Astrocyte (in vitro differentiated cells and primary cell): ENCODE results near the gene INPP5A. TPM values are rescaled to one million over a fixed set of nuclear protein-coding genes. Genes with fewer than 3 reads are reported as not detected.
A peak's percentile ranks its signal among the peaks of the same experiment; 100 is the strongest.

Experiments
- DNase-seq: peaks from one replicate; pipeline ENCODE4 v3.0.0-alpha.2; 2010; ENCODE audit warnings: low read depth
- FAIRE-seq: peaks from 2 replicates; lab custom pipeline; 2011; peaks lifted over from hg19 to GRCh38; lab: Jason Lieb, UNC
- H2AFZ ChIP-seq: 2 replicates; pipeline ENCODE4 v1.6.0; 2012; ENCODE audit warnings: low read depth, low read length, inconsistent platforms
- H3K27ac ChIP-seq: 2 replicates; pipeline ENCODE4 v1.5.1; 2011; ENCODE audit warnings: low read depth, low read length, inconsistent platforms
- H3K27me3 ChIP-seq: 2 replicates; pipeline ENCODE4 v1.6.0; 2011; ENCODE audit warnings: low read length, inconsistent platforms; ENCODE audit not compliant: insufficient read depth
- H3K36me3 ChIP-seq: 2 replicates; pipeline ENCODE4 v1.5.1; 2011; ENCODE audit warnings: low read length, inconsistent platforms; ENCODE audit not compliant: insufficient read depth
- H3K4me1 ChIP-seq: 2 replicates; pipeline ENCODE4 v1.5.1; 2011; ENCODE audit warnings: low read length, inconsistent platforms; ENCODE audit not compliant: insufficient read depth
- H3K4me2 ChIP-seq: 2 replicates; pipeline ENCODE4 v1.6.0; 2012; ENCODE audit warnings: low read length, inconsistent platforms
- H3K4me3 ChIP-seq: 2 replicates; pipeline ENCODE4 v1.5.1; 2011; ENCODE audit warnings: low read depth, mild to moderate bottlenecking, low read length, inconsistent platforms; ENCODE audit not compliant: insufficient read depth
- H3K79me2 ChIP-seq: 2 replicates; pipeline ENCODE4 v1.6.0; 2012; ENCODE audit warnings: mild to moderate bottlenecking, low read length, inconsistent platforms; ENCODE audit not compliant: insufficient read depth
- H3K9ac ChIP-seq: 2 replicates; pipeline ENCODE4 v1.6.0; 2012; ENCODE audit warnings: mild to moderate bottlenecking, low read length, inconsistent platforms
- H3K9me3 ChIP-seq: 2 replicates; pipeline ENCODE4 v1.5.1; 2012; ENCODE audit warnings: low read depth, mild to moderate bottlenecking, low read length, inconsistent platforms; ENCODE audit not compliant: insufficient read depth
- H4K20me1 ChIP-seq: 2 replicates; pipeline ENCODE4 v1.6.0; 2012; ENCODE audit warnings: low read length, inconsistent platforms; ENCODE audit not compliant: insufficient read depth
- H3K27ac Mint-ChIP-seq: one replicate; pipeline ENCODE4 v1.8.0; 2021; ENCODE audit warnings: mild to moderate bottlenecking, mixed read lengths; ENCODE audit not compliant: unreplicated experiment
- H3K27me3 Mint-ChIP-seq: one replicate; pipeline ENCODE4 v1.8.0; 2021; ENCODE audit warnings: low read depth, mixed read lengths; ENCODE audit not compliant: unreplicated experiment
- H3K36me3 Mint-ChIP-seq: one replicate; pipeline ENCODE4 v1.8.0; 2021; ENCODE audit warnings: low read depth, mixed read lengths; ENCODE audit not compliant: unreplicated experiment
- H3K4me1 Mint-ChIP-seq: one replicate; pipeline ENCODE4 v1.8.0; 2021; ENCODE audit warnings: low read depth, mixed read lengths; ENCODE audit not compliant: unreplicated experiment
- H3K4me3 Mint-ChIP-seq: one replicate; pipeline ENCODE4 v1.8.0; 2021; ENCODE audit warnings: mild to moderate bottlenecking, moderate library complexity, mixed read lengths; ENCODE audit not compliant: unreplicated experiment
- H3K9me3 Mint-ChIP-seq: one replicate; pipeline ENCODE4 v1.8.0; 2021; ENCODE audit warnings: mild to moderate bottlenecking, mixed read lengths; ENCODE audit not compliant: unreplicated experiment
- CTCF ChIP-seq: IDR thresholded peaks from 2 replicates; pipeline ENCODE4 v1.5.1; 2011; ENCODE audit warnings: low read depth, mild to moderate bottlenecking, inconsistent platforms, low read length, moderate library complexity; ENCODE audit not compliant: insufficient read depth
- EZH2 ChIP-seq: IDR thresholded peaks from 2 replicates; pipeline ENCODE4 v1.6.1; 2012; ENCODE audit warnings: mild to moderate bottlenecking, low read length, inconsistent platforms; ENCODE audit not compliant: insufficient read depth
- total RNA-seq: library from RNA; stranded (reverse); gene quantifications from 2 replicates; pipeline ENCODE4 v1.2.1, GENCODE V29; 2021

Gene INPP5A
- total RNA-seq, 1 donor from 2014 or later: 39.1 TPM

- Histone ChIP-seq H4K20me1 (peaks cover 92% of the 10 kb centered on the region), H3K9me3 (no peaks in the 10 kb centered on the region), H3K9ac (peak overlapping the region; percentile 28), H3K4me3 (peak overlapping the region; percentile 13), H3K4me1 (peaks cover 31% of the 10 kb centered on the region), H3K27me3 (no peaks in the 10 kb centered on the region), H3K4me2 (peak overlapping the region; percentile 75), H2AFZ (no peak overlapping the region), H3K79me2 (peaks cover 94% of the 10 kb centered on the region), H3K36me3 (no peaks in the 10 kb centered on the region), H3K27ac (peak overlapping the region; percentile 24)
- DNase-seq (peak; percentile 83), FAIRE-seq (peak; percentile 89)
- Mint-ChIP-seq H3K4me1 (peaks cover 45% of the 10 kb centered on the region), H3K36me3 (peaks cover 8% of the 10 kb centered on the region), H3K4me3 (no peak overlapping the region), H3K27ac (peak overlapping the region; percentile 37), H3K9me3 (no peaks in the 10 kb centered on the region), H3K27me3 (no peaks in the 10 kb centered on the region)
- TF ChIP-seq CTCF: no peak
- TF ChIP-seq EZH2: no peak
These were observed 53.8 kb downstream of the INPP5A start for GRCh38 chr10:132591166-132591971.

GRCh38 chr10:132592790-132593383 is 55.3 kb downstream of the INPP5A start:
- peaks cover 31% of the 10 kb centered on the region for H3K4me1 ChIP-seq
- peak overlapping the region; percentile 38 for H3K4me2 ChIP-seq
- Mint-ChIP-seq H3K9me3 (no peaks in the 10 kb centered on the region), H3K27me3 (no peaks in the 10 kb centered on the region), H3K36me3 (peaks cover 5% of the 10 kb centered on the region), H3K4me1 (peaks cover 46% of the 10 kb centered on the region), H3K4me3 (no peak overlapping the region), H3K27ac (no peak overlapping the region)
- TF ChIP-seq CTCF (no peak), EZH2 (no peak)
- FAIRE-seq (no peak), DNase-seq (no peak)
- peaks cover 96% of the 10 kb centered on the region for H3K79me2 ChIP-seq
- H3K27me3 ChIP-seq: no peaks in the 10 kb centered on the region
- H3K4me3 ChIP-seq: no peak overlapping the region
- no peaks in the 10 kb centered on the region for H3K36me3 ChIP-seq
- H3K27ac ChIP-seq: no peak overlapping the region
- H3K9ac ChIP-seq: no peak overlapping the region
- H3K9me3 ChIP-seq: no peaks in the 10 kb centered on the region
- H2AFZ ChIP-seq: no peak overlapping the region
- peaks cover 93% of the 10 kb centered on the region for H4K20me1 ChIP-seq

- H3K27ac ChIP-seq: no peak overlapping the region
- H3K4me3 ChIP-seq: no peak overlapping the region
- TF ChIP-seq CTCF: no peak
- no peak for TF ChIP-seq EZH2
- no peaks in the 10 kb centered on the region for H3K9me3 ChIP-seq
- no peak overlapping the region for H2AFZ ChIP-seq
- peaks cover 93% of the 10 kb centered on the region for H4K20me1 ChIP-seq
- peaks cover 26% of the 10 kb centered on the region for H3K4me1 ChIP-seq
- DNase-seq: no peak
- H3K36me3 ChIP-seq: no peaks in the 10 kb centered on the region
- no peak for FAIRE-seq
- Mint-ChIP-seq H3K36me3 (peaks cover 5% of the 10 kb centered on the region), H3K4me1 (peaks cover 41% of the 10 kb centered on the region), H3K4me3 (no peak overlapping the region), H3K27me3 (no peaks in the 10 kb centered on the region), H3K27ac (no peak overlapping the region), H3K9me3 (no peaks in the 10 kb centered on the region)
- H3K79me2 ChIP-seq: peaks cover 96% of the 10 kb centered on the region
- H3K9ac ChIP-seq: peak overlapping the region; percentile 11
- peak overlapping the region; percentile 38 for H3K4me2 ChIP-seq
- H3K27me3 ChIP-seq: no peaks in the 10 kb centered on the region
These were observed 55.8 kb downstream of the INPP5A start for GRCh38 chr10:132593389-132593788.
